IMR-90 (cell line): ENCODE results near the gene FCRL5. TPM values are rescaled to one million over a fixed set of nuclear protein-coding genes. Genes with fewer than 3 reads are reported as not detected.

Source experiments
- ATAC-seq: fragments of 200-7000 bp; cut with Tn5 transposase; 2 replicates; pipeline ENCODE4 v1.9.1; 2020; ENCODE audit warnings: low read depth, mild to moderate bottlenecking, moderate library complexity
- BruUV-seq: library from RNA; stranded (reverse); fragments of 400-500 nt; replicated peaks from 2 replicates; lab custom pipeline; 2021; lab: Mats Ljungman, UMichigan
- CTCF ChIA-PET: fragments of 300-600 bp; formaldehyde crosslinking; extraction: SDS; loops from one replicate; lab custom pipeline; 2021; ENCODE audit warnings: antibody characterized with exemption; lab: Yijun Ruan, JAX
- POLR2A ChIA-PET: fragments of 300-600 bp; sonication (Branson Sonifier 250); formaldehyde crosslinking; loops from one replicate; lab custom pipeline; 2022; ENCODE audit warnings: antibody characterized with exemption; ENCODE audit not compliant: unreplicated experiment; lab: Charles Lee
- DNase-seq: peaks from one replicate; pipeline ENCODE4 v3.0.0; 2013
- H2AFZ ChIP-seq: replicated peaks from 2 replicates; pipeline ENCODE3; 2013; ENCODE audit warnings: low read length, mild to moderate bottlenecking; ENCODE audit not compliant: poor library complexity
- H2AK5ac ChIP-seq: 2 replicates; pipeline ENCODE4 v1.6.1; 2013; ENCODE audit warnings: low read depth, low read length, inconsistent platforms
- H2AK9ac ChIP-seq: replicated peaks from 2 replicates; pipeline ENCODE3; 2013; ENCODE audit warnings: mild to moderate bottlenecking, low read depth, low read length, moderate library complexity; ENCODE audit not compliant: poor library complexity
- H2BK120ac ChIP-seq: 2 replicates; pipeline ENCODE4 v1.6.1; 2013; ENCODE audit warnings: low read depth, low read length, inconsistent platforms
- H2BK15ac ChIP-seq: 3 replicates; pipeline ENCODE4 v1.6.1; 2013; ENCODE audit warnings: low read depth, low read length, inconsistent platforms
- H2BK20ac ChIP-seq: 2 replicates; pipeline ENCODE4 v1.6.1; 2013; ENCODE audit warnings: low read depth, mild to moderate bottlenecking, inconsistent platforms, low read length, moderate library complexity
- H2BK5ac ChIP-seq: 2 replicates; pipeline ENCODE4 v1.6.1; 2013; ENCODE audit warnings: mild to moderate bottlenecking, low read depth, low read length, inconsistent platforms; ENCODE audit not compliant: poor library complexity, severe bottlenecking
- H3K14ac ChIP-seq: replicated peaks from 2 replicates; pipeline ENCODE4 v1.6.1; 2013; ENCODE audit warnings: low read depth, low read length, inconsistent platforms
- H3K18ac ChIP-seq: 2 replicates; pipeline ENCODE4 v1.6.1; 2013; ENCODE audit warnings: low read depth, low read length, control low read depth
- H3K23ac ChIP-seq: 2 replicates; pipeline ENCODE4 v1.6.1; 2013; ENCODE audit warnings: low read depth, low read length, inconsistent platforms
- H3K27ac ChIP-seq: 2 replicates; pipeline ENCODE4 v1.5.1; 2013; ENCODE audit warnings: mild to moderate bottlenecking, control low read depth, low read length; ENCODE audit not compliant: insufficient read depth
- H3K27me3 ChIP-seq: 2 replicates; pipeline ENCODE4 v1.6.1; 2013; ENCODE audit warnings: low read length; ENCODE audit not compliant: control insufficient read depth, insufficient read depth
- H3K36me3 ChIP-seq: 2 replicates; pipeline ENCODE4 v1.6.1; 2013; ENCODE audit warnings: low read length, mixed read lengths; ENCODE audit not compliant: control insufficient read depth, insufficient read depth
- H3K4ac ChIP-seq: 2 replicates; pipeline ENCODE4 v1.6.1; 2013; ENCODE audit warnings: low read depth, low read length, inconsistent platforms
- H3K4me1 ChIP-seq: 2 replicates; pipeline ENCODE4 v1.6.1; 2013; ENCODE audit warnings: low read length, mixed read lengths; ENCODE audit not compliant: control insufficient read depth, insufficient read depth
- H3K4me2 ChIP-seq: 2 replicates; pipeline ENCODE4 v1.6.1; 2013; ENCODE audit warnings: low read depth, mild to moderate bottlenecking, control low read depth, low read length, moderate library complexity
- H3K4me3 ChIP-seq: 2 replicates; pipeline ENCODE4 v1.5.1; 2013; ENCODE audit warnings: low read depth, mild to moderate bottlenecking, control low read depth, low read length, moderate library complexity; ENCODE audit not compliant: insufficient read depth
- H3K56ac ChIP-seq: 2 replicates; pipeline ENCODE4 v1.6.1; 2013; ENCODE audit warnings: low read length, inconsistent platforms; ENCODE audit not compliant: insufficient read depth; ENCODE audit errors: extremely low read depth
- H3K79me1 ChIP-seq, 2 experiments: 2 replicates each; pipeline ENCODE4 v1.6.1; 2013; ENCODE audit warnings: low read length in 2 of 2, inconsistent platforms in 1 of 2, low read depth in 1 of 2
- H3K9ac ChIP-seq: 2 replicates; pipeline ENCODE4 v1.6.1; 2013; ENCODE audit warnings: low read depth, low read length, control low read depth
- H3K9me1 ChIP-seq: 2 replicates; pipeline ENCODE4 v1.6.1; 2013; ENCODE audit warnings: low read length, inconsistent platforms; ENCODE audit not compliant: insufficient read depth
- H3K9me3 ChIP-seq: 2 replicates; pipeline ENCODE4 v1.6.1; 2013; ENCODE audit warnings: low read length; ENCODE audit not compliant: control insufficient read depth, insufficient read depth
- H4K20me1 ChIP-seq: 2 replicates; pipeline ENCODE4 v1.6.1; 2013; ENCODE audit warnings: low read length, inconsistent platforms; ENCODE audit not compliant: insufficient read depth
- H4K5ac ChIP-seq: 2 replicates; pipeline ENCODE4 v1.6.1; 2013; ENCODE audit warnings: mild to moderate bottlenecking, low read depth, low read length, control low read depth
- H4K8ac ChIP-seq, 2 experiments: 2 replicates each; pipeline ENCODE4 v1.6.1; 2013; ENCODE audit warnings: low read depth in 2 of 2, low read length in 2 of 2, control low read depth in 1 of 2, inconsistent platforms in 1 of 2
- H4K91ac ChIP-seq: 2 replicates; pipeline ENCODE4 v1.6.1; 2013; ENCODE audit warnings: low read depth, low read length, inconsistent platforms; ENCODE audit not compliant: insufficient read depth
- BHLHE40 ChIP-seq: fragments of 150-350 bp; IDR thresholded peaks from 2 replicates; pipeline ENCODE4 v1.6.1; 2016; ENCODE audit warnings: mild to moderate bottlenecking, low read depth, low read length
- CEBPB ChIP-seq: IDR thresholded peaks from 2 replicates; pipeline ENCODE4 v1.6.1; 2012; ENCODE audit warnings: low read depth, low read length, improper control_type of control experiment
- CHD1 ChIP-seq: IDR thresholded peaks from 2 replicates; pipeline ENCODE4 v1.6.1; 2012; ENCODE audit warnings: low read depth, low read length, improper control_type of control experiment
- FOS ChIP-seq: fragments of 150-350 bp; IDR thresholded peaks from 2 replicates; pipeline ENCODE4 v1.6.1; 2016; ENCODE audit warnings: low read depth, low read length
- MAFK ChIP-seq: IDR thresholded peaks from 2 replicates; pipeline ENCODE4 v1.6.1; 2012; ENCODE audit warnings: low read depth, low read length, improper control_type of control experiment
- MAZ ChIP-seq: IDR thresholded peaks from 2 replicates; pipeline ENCODE4 v1.6.1; 2012; ENCODE audit warnings: low read depth, mild to moderate bottlenecking, low read length, improper control_type of control experiment, moderate library complexity, borderline replicate concordance
- MXI1 ChIP-seq: IDR thresholded peaks from 2 replicates; pipeline ENCODE4 v1.6.1; 2012; ENCODE audit warnings: low read depth, mild to moderate bottlenecking, low read length, moderate library complexity, borderline replicate concordance
- NFE2L2 ChIP-seq: fragments of 150-350 bp; IDR thresholded peaks from 2 replicates; pipeline ENCODE4 v1.6.1; 2016; ENCODE audit warnings: low read depth, mild to moderate bottlenecking, low read length
- POLR2A ChIP-seq: IDR thresholded peaks from 2 replicates; pipeline ENCODE4 v1.6.1; 2012; ENCODE audit warnings: mild to moderate bottlenecking, low read depth, low read length
- RAD21 ChIP-seq: IDR thresholded peaks from 2 replicates; pipeline ENCODE4 v1.6.1; 2012; ENCODE audit warnings: low read length, improper control_type of control experiment
- RCOR1 ChIP-seq: IDR thresholded peaks from 2 replicates; pipeline ENCODE4 v1.6.1; 2012; ENCODE audit warnings: mild to moderate bottlenecking, low read length, improper control_type of control experiment; ENCODE audit not compliant: insufficient replicate concordance
- RFX5 ChIP-seq: IDR thresholded peaks from 2 replicates; pipeline ENCODE4 v1.8.0; 2012; ENCODE audit warnings: low read depth, mild to moderate bottlenecking, low read length, moderate library complexity
- SMC3 ChIP-seq: fragments of 150-350 bp; IDR thresholded peaks from 2 replicates; pipeline ENCODE4 v1.6.1; 2016; ENCODE audit warnings: low read depth, mild to moderate bottlenecking, antibody characterized with exemption, low read length, moderate library complexity
- WGBS, 2 experiments: methylation state at CpG; one replicate each; pipeline versions ENCODE4 v1.1.5 to v1.1.7; 2013; ENCODE audit warnings: missing lambda C conversion rate in 2 of 2; ENCODE audit not compliant: insufficient read length in 1 of 2; ENCODE audit errors: extremely low coverage in 2 of 2; 5-methylcytosine and 5-hydroxymethylcytosine counted together
- dilution Hi-C: fragments of 300-500 bp; cut with HindIII; formaldehyde crosslinking; loops from one replicate; pipeline ENCODE4 v1.14.3; 2018; ENCODE audit warnings: low sequenced_read_pairs; ENCODE audit not compliant: unreplicated experiment
- in situ Hi-C: fragments of 300-500 bp; cut with MboI; formaldehyde crosslinking; loops from 3 replicates; pipeline ENCODE4 v1.14.3; 2019; ENCODE audit warnings: low sequenced_read_pairs, inconsistent platforms, mixed read lengths
- intact Hi-C: fragments of 100-400 bp; cut with micrococcal nuclease; formaldehyde crosslinking; loops from 2 replicates; pipeline ENCODE4 v1.10.0; 2022
- polyA plus RNA-seq, 3 experiments: library from polyadenylated mRNA; depleted of rRNA; stranded (reverse); fragments of >200 nt; gene quantifications; 2 replicates each; pipeline ENCODE4 v1.2.3, GENCODE V29; 2012; ENCODE audit warnings: low replicate concordance in 1 of 3
- total RNA-seq: library from RNA; depleted of rRNA; stranded (reverse); fragments of >200 nt; gene quantifications from 2 replicates; pipeline ENCODE4 v1.2.3, GENCODE V29; 2012
- TF ChIP-seq, protein P1 (sequence below): fragments of 150-350 bp; IDR thresholded peaks from 2 replicates; pipeline ENCODE4 v1.6.1; 2016; ENCODE audit warnings: low read depth, mild to moderate bottlenecking, low read length, moderate library complexity, borderline replicate concordance
- TF ChIP-seq, protein P2 (sequence below): conservative IDR thresholded peaks from 2 replicates; pipeline ENCODE4 v1.5.1; 2012; ENCODE audit warnings: mild to moderate bottlenecking, low read depth, low read length, improper control_type of control experiment
- TF ChIP-seq, protein P3 (sequence below): fragments of 150-350 bp; IDR thresholded peaks from 2 replicates; pipeline ENCODE4 v1.6.1; 2017; ENCODE audit warnings: mild to moderate bottlenecking, antibody characterized with exemption, low read length, low read depth

FCRL5 gene
- total and polyA plus RNA-seq, 2 of the 4 experiments (the other 2 are of a cell fraction), result not detected

DNA sequence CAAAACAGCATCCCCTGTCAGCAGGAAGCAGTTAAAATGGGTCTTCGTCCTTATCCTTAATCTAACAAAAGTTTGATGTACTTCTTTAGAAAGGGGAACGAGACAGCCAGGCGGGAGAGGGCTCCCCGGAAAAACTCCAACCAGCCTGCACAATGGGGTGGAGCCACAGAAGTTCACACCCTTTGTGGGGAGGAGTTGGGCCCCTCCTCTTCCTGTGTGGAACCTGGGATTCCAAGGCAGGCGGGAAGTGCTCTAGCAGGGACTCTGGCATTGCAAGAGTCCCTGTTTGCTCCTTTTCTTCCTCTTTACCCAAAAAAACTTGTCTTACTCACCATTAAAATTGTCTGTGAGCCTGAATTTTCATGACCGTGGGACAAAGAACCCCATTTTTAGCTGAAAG lies 47.7 kb downstream of the FCRL5 start:
- no peaks in the 10 kb centered on the region for H4K20me1 ChIP-seq
- H3K9me3 ChIP-seq, result no peaks in the 10 kb centered on the region
- no TSS peak for BruUV-seq
- no peak overlapping the region for H2BK5ac ChIP-seq
- no peak for ATAC-seq
- H2AFZ ChIP-seq, result no peak overlapping the region
- H3K36me3 ChIP-seq, result no peaks in the 10 kb centered on the region
- no peaks in the 10 kb centered on the region for H3K27me3 ChIP-seq
- 78% methylated on average over 3 of the region's 6 CpGs; no CpG with 5 or more reads in 1 of the 2 experiments for WGBS, 2 experiments
- H3K9me1 ChIP-seq, result no peaks in the 10 kb centered on the region
- H3K23ac ChIP-seq, result no peak overlapping the region
- ChIA-PET CTCF (interaction anchor here (0.6 to 1.5 kb wide), 3 partner anchors 8 to 156 kb away, joined by 3 to 4 read pairs (median 3); no protein-coding TSS in a partner anchor), POLR2A (no interaction called here)
- H3K4me2 ChIP-seq, result no peak overlapping the region
- no peaks in the 10 kb centered on the region for H3K79me1 ChIP-seq
- no peaks in the 10 kb centered on the region for H3K4me1 ChIP-seq
- intact Hi-C loops, result no loop called here
- no peak overlapping the region for H2AK5ac ChIP-seq
- no peak overlapping the region for H3K27ac ChIP-seq
- H3K4ac ChIP-seq, result no peak overlapping the region
- no peak for TF ChIP-seq RAD21
- TF ChIP-seq MAFK, result no peak
- no peak for TF ChIP-seq RFX5
- no peak for TF ChIP-seq RCOR1
- TF ChIP-seq CEBPB, result no peak
- no peak for TF ChIP-seq CHD1
- TF ChIP-seq, protein P1, sequence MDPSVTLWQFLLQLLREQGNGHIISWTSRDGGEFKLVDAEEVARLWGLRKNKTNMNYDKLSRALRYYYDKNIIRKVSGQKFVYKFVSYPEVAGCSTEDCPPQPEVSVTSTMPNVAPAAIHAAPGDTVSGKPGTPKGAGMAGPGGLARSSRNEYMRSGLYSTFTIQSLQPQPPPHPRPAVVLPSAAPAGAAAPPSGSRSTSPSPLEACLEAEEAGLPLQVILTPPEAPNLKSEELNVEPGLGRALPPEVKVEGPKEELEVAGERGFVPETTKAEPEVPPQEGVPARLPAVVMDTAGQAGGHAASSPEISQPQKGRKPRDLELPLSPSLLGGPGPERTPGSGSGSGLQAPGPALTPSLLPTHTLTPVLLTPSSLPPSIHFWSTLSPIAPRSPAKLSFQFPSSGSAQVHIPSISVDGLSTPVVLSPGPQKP, result no peak
- TF ChIP-seq FOS, result no peak
- TF ChIP-seq POLR2A, result no peak
- TF ChIP-seq MAZ, result no peak
- TF ChIP-seq, protein P2, sequence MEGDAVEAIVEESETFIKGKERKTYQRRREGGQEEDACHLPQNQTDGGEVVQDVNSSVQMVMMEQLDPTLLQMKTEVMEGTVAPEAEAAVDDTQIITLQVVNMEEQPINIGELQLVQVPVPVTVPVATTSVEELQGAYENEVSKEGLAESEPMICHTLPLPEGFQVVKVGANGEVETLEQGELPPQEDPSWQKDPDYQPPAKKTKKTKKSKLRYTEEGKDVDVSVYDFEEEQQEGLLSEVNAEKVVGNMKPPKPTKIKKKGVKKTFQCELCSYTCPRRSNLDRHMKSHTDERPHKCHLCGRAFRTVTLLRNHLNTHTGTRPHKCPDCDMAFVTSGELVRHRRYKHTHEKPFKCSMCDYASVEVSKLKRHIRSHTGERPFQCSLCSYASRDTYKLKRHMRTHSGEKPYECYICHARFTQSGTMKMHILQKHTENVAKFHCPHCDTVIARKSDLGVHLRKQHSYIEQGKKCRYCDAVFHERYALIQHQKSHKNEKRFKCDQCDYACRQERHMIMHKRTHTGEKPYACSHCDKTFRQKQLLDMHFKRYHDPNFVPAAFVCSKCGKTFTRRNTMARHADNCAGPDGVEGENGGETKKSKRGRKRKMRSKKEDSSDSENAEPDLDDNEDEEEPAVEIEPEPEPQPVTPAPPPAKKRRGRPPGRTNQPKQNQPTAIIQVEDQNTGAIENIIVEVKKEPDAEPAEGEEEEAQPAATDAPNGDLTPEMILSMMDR, result no peak
- TF ChIP-seq, protein P3, sequence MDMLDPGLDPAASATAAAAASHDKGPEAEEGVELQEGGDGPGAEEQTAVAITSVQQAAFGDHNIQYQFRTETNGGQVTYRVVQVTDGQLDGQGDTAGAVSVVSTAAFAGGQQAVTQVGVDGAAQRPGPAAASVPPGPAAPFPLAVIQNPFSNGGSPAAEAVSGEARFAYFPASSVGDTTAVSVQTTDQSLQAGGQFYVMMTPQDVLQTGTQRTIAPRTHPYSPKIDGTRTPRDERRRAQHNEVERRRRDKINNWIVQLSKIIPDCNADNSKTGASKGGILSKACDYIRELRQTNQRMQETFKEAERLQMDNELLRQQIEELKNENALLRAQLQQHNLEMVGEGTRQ, result no peak
- TF ChIP-seq NFE2L2, result no peak
- TF ChIP-seq BHLHE40, result no peak
- TF ChIP-seq SMC3, result no peak
- TF ChIP-seq MXI1, result no peak
- no peak overlapping the region for H3K9ac ChIP-seq
- H2BK120ac ChIP-seq, result no peak overlapping the region
- no peak overlapping the region for H4K8ac ChIP-seq
- no peak overlapping the region for H3K4me3 ChIP-seq
- no peak overlapping the region for H2AK9ac ChIP-seq
- H4K91ac ChIP-seq, result no peak overlapping the region
- no peak overlapping the region for H3K56ac ChIP-seq
- H3K18ac ChIP-seq, result no peak overlapping the region
- no peak for DNase-seq
- no peak overlapping the region for H2BK20ac ChIP-seq
- H2BK15ac ChIP-seq, result no peak overlapping the region
- H3K14ac ChIP-seq, result no peak overlapping the region
- in situ Hi-C loops, result no loop called here
- dilution Hi-C loops, result no loop called here
- H4K5ac ChIP-seq, result no peak overlapping the region
